Stimulated activated CD8-positive, alpha-beta memory T cell treated with anti-CD3 and anti-CD28 coated beads, Interleukin-4, amount 100 ng/mL, for 4 hours (primary cell): Measurements from ENCODE around the gene MTA1.

Source experiments
- DNase-seq, 2 donors: peaks; one replicate each; pipeline ENCODE4 v3.0.0-alpha.2; 2020; ENCODE audit warnings: low read depth in 2 of 2, low spot score in 1 of 2

The MTA1 gene

DNA sequence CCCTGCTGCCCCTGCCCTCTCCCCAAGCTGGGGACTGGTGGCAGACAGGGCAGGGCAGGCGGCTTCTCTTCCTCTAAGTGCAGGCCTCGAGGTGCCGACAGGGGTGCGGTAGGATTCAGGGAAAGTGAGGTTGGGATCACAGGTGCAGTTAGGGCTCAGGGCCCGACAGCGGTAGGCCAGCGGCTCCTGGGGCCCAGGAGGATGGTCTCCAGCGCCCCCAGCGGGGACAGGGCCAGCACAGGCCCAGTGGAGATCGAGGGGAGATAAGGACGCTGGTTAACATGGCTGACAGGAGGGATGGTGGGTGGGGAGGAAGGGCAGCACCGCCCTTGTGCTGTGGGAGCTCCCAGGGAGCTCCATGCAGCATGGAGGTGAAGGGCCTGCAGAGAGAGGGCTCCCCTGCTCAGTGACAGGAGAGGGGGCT, 66.1 kb downstream of the MTA1 start:
- DNase-seq: no peak

DNA sequence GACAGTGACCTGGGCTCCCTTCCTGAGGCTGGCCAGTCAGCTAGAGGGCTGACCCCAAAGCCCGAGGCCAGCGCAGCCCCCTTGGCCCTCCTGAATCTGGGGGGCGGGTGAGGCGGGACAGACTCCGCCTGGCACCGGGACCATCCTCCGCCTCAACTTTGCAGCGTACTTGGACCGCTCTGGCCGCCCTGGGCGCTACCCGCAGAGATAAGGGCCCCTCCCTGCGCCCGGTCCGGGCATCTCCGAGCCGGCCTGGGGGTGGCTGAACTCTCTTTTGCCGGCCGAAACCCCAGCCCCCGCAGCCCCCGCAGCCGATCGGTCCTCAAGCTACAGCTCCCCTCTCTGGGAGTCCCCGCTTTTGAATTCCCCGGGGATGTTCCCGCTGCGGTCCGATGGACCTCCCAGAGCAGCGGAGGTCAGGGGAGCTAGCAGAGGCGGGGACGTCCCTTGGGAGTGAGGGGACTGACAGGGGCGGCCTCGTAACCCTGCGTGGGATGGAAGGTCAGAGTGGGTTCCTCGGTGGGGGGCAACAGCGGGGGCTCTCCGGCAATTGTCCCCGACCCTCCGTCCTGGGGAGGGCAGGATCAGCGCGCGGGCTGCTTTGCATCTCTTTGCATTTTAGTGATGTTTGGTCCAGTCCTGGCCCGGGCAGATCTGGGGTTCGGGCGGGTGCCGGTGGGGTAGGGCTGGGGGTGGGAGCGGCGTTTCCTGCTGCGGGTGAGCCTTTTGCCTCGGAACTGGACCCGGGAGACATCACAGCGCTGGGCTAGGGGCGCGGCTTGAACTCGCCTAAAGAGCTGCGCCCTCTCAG, 66.7 kb downstream of the MTA1 start, which contains the start of gene CRIP1:
Gene CRIP1, plus strand, starts transcription at position 724 of the 811 bp plus-strand sequence. CDS start 374 bp downstream, outside the sequence.
- DNase-seq: no peak

DNA sequence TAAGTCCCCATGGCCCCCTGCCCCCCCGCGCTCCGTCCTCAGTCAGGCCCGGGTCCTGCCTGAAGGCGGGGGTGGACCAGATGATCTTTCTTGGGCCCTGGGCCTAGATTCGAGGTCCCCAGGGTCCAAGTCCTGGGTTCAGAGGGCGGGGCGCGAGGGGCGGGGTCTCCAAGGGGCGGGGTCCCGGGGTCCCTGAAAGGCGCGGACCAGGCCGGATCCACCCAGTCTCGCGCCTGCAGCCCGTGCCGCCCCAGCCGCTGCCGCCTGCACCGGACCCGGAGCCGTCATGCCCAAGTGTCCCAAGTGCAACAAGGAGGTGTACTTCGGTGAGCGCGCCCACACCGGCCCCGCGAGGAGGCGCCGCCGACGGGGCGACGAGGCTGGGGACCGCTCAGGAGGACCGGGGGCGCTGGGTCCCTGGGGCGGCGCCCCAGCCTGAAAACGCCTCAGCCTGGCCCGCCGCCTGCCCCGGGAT, 67.4 kb downstream of the MTA1 start:
- DNase-seq: no peak

DNA sequence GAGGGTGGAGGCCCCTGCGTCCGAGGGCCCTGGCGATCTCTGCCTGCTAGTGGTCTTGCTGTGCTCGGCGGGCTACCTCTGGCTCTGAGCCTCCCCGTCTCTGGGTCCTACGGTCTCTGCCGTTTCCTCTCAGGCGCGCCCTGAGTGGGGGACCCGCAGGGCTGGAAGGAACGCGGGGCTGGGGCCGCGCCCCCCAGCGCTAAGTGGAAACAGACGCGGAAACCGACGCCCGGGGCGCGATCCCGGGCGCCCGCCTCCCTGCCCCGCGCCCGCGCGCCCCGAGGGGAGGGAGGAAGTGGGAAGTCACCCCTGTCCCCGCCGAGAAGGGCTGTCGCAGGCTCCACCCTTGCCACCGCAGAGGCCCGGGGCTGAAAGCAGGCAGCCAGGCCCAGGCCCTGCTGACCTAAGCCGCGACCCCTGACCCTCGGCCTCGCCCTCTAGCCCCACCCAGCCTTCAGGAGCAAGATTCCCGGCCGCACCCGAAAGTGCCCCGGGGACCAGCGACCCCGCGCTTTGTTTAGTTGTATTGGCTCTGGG, 67.9 kb downstream of the MTA1 start:
- DNase-seq: no peak

DNA sequence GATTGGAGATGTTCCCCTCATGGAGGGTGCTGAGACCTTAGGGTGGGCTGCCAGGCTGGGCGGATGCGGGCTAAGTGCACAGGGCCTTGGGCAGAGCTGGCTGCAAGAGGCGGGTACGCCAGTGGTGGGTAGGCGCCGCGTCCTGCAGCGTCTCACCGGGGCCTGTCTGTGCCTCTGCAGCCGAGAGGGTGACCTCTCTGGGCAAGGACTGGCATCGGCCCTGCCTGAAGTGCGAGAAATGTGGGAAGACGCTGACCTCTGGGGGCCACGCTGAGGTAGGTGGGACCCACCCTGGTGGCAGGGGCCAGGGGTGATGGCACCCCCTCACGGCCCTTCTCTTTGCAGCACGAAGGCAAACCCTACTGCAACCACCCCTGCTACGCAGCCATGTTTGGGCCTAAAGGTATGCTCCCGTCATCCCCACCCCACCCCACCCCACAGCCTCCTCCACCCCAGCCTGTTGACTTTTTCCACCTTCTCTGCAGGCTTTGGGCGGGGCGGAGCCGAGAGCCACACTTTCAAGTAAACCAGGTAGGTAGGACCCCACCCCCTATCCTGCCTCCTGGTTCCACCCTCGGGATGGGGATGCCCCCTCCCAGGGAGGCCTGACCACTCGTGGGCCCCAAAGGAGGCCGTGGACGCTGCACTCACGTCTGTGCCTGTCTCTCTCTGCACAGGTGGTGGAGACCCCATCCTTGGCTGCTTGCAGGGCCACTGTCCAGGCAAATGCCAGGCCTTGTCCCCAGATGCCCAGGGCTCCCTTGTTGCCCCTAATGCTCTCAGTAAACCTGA, 68.6 kb downstream of the MTA1 start:
- no peak for DNase-seq

DNA sequence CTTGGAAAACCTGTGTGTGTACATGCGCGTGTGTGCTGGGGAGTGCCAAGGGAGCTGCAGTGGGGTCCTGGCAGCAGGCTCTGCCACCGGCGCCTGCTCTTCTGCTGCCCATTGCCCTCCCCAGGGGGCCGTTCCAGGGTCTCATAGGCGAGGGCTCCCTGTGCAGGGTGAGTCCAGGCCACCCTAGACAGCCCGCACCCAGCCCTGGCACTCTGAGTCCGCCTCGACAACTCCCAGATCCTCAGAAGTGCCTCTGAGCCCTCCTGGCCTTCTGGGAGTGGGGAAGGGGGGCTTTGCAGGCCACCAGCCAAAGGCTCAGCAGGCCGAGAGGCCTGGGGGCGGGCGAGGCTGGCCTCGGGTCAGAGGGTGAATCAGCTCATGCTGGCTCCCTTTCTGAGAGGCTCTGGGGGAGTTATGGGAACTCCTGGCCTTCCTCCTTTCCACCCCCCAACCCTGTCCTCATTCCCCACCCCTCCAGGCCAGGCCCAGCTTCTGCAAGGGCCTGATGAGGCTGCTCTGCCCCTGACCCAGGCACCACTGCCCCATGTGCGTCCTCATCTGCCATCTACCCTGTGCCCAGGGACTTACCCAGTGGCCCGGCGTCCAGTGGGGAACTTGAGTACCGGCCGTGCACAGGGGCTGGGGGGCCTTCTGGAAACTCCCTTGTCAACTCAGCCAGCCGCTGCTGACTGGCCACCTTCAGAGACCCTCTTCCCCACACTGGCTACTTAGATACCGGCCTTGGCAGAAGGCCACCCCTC, 69.3 kb downstream of the MTA1 start:
- no peak for DNase-seq

DNA sequence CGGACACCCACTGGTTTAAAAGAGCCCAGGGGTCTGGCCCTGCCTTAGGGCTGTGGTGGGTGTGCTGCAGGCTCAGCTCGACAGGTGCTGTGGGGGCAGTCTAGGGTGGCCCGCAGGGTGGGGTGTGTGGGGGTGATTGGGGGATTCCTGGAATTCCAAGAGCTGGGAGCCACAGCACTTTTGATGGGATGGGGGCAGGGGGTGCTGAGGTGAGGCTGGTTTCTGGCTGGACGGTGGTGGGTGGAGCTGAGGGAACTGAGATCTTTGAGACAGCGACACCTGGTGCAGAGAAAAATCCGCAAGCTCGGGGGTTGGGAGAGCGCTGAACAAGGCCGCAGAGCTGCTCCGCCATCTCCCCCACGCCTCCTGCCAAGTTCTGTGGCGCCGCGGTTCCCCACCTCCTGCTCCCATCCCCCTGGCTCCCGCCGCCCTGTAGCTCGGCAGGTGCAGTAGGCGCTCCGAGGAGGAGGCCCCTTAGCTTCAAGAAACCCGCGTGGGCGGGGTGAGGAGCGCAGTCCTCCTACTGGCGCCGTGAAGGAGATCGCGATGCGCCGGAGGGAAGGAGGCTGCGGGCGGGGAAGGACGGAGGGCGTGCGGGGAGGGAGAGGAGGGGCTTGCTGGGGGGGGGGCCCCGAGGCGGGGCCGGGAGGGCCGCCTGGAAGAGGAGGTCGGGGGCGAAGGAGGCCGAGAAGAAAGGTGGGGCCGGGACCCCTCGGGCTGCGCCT, 70.1 kb downstream of the MTA1 start:
- DNase-seq: peak; percentile 67 to 78

DNA sequence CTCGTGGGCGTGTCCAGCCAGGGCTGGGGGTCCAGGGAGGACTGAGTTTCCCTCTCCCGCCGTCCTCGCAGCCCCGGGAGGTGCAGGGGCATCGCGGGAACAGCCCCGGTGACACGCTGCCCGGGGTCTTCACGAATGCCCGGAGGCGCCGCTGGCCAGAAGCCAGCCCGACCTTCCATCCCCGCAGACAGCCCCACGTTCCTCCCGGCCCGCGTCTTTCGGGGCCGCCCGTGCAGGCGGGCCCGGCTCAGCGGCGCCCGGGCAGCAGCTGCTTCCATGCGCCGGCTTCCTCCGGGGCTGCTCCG, 70.6 kb downstream of the MTA1 start:
- DNase-seq: no peak

DNA sequence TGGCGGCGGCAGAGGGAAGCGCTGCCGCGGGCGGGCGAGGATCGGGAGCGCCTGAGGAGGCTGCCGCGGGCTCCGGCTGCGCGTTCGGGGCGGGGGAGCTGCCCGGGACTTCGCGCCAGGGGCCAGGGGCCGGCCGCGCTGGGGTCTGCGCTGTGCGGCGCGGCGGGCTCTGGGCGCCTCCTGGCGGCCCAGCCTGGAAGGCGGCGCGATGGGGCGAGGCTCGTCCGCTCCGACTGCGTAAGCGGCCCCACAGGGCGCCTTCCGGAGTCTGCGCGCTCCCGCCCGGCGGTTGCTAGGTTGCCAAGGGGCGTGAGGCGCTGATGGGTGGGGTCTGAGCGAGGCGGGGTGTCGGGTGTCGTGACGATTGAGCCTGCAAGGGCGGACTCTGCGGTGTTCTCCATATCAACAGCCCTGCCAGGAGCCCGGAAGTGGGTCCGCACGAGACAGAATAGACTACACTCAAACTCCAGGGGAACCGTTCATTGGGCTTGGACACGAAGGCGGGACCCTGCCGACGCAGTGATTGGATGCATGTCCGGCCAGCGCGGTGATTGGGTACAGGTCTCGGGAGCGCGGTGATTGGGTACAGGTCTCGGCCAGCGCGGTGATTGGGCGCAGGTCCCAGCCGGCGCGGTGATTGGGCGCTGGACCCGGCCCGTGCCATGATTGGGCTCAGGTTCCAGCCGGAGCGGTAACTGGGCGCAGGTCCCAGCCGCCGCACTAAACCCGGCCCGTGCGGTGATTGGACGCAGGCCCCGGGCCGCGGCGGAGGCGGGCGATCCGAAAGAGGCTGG, 71.1 kb downstream of the MTA1 start, which contains the start of gene TEDC1:
Gene TEDC1, plus strand, starts transcription at position 675 of the 794 bp plus-strand sequence. CDS start 130 bp downstream, outside the sequence.
- peak; percentile 95 to 99 for DNase-seq

DNA sequence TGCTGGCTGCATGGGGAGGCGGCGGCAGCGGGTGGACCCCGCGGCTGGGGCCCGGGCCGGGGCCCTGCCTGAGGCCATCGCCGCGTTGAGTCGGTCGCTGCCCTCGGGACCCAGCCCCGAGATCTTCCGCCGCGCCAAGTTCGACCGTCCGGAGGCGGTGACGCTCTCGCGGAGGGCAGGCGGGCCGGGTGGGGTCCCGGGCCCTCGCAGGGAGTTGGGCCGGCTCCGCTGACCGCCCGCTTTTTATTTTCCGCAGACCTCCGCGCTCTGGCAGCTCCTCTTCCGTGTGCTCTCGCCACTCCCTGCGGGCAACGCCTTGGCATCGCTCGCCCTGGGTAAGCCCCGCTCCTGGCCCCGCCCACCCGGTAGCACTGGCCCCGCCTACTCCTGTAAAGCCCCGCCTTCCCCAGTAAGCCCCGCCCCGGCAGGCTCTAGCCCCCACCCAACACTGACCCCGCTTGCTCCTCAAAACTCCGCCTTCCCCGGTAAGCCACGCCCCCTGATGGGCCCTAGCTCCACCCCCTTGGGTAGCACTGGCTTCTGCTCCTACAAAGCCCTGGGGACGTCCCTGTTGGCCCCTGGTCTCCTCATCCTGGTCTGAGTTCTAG, 71.8 kb downstream of the MTA1 start:
- DNase-seq: peak; percentile 65 to 69

DNA sequence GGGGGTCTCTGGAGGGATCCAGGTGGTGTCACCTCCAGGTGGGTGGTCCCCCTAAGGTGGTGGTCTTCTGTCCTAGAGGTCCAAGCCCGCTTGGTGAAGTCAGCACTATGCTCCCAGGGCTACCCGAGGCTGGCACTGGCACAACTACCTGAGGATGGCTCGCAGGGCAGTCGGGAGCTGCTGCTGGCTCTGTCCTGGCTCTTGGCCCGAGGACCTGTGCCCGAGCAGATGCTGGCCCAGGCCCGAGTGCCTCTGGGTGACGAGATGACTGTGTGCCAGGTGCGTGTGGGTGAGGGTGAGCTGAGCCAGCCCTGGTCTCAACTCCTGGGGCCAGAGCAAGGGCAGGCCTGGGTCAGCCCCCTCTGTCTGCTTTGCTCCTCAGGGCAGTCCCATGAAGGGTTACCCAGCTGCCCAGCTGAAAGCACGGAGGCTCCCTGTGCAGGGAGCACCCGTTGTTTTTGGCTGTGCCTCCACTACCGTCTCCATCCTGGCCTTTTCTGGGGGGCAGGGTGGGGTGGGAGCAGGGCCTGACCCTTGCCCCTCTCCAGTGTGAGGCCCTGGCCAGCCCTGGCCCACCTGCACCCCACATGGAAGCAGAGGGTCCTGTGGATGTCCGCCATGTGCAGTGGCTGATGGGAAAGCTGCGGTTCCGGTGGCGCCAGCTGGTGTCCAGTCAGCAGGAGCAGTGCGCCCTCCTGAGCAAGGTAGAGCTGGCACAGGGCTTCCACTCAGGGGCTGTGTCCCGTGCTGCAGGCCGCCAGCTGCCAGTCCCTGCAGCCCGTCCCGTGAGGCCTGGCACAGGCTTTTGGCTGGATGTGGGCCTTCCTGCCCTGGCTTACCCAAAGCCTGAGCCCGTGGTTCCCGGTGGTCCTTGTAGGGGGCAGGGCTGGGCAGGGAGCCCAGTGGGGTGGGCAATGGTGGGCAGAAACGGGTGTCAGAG, 72.7 kb downstream of the MTA1 start:
- no peak for DNase-seq

DNA sequence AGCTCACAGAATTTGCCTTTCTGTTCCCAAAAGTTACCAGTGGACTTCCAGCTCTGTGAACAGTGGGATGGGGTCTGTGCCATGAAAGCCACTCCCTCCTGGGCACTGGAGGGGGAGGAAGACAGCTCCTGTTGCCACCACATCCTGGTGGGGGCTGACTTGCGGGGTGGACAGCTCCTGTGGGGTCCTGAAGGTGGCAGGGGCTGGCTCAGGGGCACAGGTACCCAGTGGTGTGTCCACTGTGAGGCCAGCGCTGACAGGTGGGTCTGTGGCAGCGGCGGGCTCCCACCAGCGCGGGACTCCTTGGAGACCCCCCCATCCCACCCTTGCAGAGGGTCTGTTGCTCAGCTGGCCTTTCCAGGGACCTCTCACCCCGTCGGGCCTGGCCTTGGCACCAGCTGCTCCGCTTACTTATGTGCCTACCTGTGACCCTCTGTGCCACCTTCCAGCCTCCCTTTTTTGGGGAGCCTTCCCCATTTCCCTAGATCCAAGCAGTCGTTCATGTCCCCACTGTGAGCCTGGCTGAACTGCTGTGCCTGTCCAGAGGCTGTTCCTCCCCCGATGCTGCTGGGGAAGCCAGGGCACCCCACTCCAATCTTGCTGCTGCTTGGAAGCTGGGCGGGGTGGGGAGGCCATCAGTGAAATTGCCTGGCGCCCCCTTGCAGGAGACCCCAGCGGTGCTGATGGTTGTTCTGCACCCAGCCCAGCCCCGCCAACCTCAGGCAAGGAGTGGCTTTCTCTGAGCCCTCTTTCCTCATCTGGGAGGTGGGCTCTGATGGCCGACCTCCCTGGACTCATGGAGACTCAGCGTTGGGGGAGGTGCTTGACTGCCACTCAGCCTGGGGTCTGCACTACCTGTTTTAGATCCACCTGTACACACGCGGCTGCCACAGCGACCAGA, 73.6 kb downstream of the MTA1 start:
- DNase-seq: no peak

DNA sequence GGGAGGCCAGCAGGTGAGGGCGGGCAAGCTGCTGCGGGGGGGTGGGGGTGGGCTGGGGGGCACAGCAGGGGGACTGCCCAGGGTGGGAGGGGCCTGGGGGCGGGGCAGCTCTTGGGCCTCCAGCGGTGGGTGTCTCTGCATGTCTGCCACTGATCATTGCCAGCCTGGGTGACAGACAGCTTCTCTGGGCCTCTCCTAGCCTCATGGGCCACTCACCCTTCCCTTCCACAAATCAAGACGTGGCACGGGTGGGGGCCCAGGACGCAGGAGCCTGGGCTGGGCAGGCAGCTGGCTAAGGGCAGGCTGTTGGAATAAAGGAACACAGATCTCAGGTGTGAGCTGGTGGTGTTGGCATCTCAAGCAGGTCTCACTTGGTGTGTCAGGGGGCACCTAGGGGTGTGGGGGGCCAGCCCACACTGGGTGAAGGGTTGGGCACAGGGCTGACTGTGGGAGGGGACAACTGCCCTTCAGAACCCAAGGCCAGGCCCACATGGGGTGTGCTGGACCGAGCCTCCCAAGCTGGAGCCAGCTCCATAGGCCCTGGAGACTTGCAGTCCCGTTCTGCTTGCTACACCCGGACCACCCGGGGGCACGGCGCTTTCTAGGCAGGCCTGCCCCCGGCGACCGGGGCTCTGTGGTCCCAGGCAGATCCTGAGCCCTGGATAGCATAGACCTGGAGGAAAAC, 74.4 kb downstream of the MTA1 start:
- no peak for DNase-seq

DNA sequence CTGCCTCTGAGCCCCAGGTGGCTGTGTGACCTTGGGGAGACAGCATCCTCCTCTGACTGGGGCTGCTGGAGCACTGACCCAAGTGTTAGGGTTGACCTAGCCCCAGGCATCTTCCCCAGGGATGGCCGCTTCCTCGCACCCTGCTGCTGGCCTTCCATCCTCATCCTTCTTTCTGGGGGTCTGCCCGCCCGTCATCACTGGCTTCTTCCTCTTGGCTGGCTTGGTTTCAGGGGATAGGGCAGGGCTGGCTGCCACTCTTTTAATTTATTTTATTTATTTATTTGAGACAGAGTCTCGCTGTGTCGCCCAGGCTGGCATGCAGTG, 74.9 kb downstream of the MTA1 start:
- no peak for DNase-seq

DNA sequence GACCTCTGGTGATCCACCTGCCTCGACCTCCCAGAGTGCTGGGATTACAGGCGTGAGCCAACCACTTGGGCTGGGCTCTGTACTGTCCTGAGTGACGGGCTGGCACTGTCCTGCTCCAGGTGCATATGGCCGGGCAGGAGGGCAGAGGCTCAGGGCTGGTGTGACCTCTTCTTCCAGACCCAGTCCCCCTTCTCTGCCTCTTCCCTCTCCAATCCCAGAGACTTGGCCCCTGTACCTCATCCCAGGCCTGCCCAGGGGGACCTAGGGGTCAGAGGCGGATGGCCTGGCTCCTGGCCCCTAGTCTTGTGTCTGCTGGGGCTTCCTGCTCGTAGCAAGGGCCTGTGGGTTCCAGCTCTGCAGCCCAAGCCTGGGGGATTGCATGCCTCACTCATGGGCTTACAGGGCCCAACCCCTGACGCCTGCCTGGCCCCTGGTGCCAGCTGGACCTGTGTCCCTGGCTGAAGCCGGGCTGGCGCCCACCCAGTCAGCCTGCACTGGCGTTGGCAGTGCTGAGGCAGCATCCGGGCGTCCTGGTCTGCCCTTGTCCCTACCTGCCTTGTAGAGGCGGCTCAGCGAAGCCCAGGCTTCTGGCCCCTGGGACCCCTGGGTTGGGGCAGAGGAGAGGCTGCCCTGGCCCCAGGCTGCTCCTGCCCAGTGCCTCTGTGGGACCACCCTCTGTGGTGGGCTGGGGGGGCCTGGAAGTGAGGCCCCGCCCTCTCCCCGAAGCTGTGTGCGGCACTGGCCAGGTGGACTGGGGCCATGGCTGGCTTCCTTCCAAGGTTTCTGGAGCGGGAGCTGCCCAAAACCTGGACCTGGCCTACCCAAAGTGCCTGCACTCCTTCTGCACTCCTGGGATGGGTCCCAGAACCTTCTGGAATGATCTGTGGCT, 75.7 kb downstream of the MTA1 start:
- no peak for DNase-seq
